ENCODE results near the gene NIPSNAP2.

Gene NIPSNAP2

DNA sequence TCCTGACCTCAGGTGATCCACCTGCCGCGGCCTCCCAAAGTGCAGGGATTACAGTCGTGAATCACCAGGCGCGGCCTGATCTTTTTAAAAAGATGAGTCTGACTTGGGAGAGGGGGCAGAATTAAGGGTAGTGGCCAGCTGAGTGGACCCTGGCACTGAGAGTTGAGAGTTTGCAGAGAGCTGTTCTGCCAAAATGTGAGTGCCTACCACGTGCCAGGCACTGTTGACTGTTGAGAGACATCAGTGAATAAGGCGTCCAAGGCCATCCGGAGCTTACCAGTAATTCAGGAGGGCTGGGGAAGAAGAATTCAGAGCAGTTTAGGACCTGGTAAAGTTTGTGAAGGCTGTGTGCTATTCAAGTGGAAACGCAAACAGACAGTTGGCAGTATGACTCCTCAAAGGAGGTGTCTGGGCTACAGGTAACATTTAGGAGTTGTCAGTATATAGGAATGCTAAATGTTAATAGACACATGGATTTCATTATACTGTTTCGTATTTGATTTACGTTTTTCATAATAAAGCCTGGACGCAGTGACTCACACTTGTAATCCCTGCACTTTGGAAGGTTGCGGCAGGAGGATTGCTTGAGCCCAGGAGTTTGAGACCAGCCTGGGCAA, 1.5 kb downstream of the NIPSNAP2 start:
- no peak for TF ChIP-seq CTCF (IDR thresholded peaks at IDR 0.05; ENCODE audit: borderline replicate concordance, insufficient read depth, low read depth, low read length)
- H3K4me3 ChIP-seq (ENCODE audit: low read depth, low read length) = no peak overlapping the region

- no peak for TF ChIP-seq CTCF (IDR thresholded peaks at IDR 0.05; ENCODE audit: borderline replicate concordance, insufficient read depth, low read depth, low read length)
- H3K4me3 ChIP-seq (ENCODE audit: low read depth, low read length) = no peak overlapping the region
These were observed 2.5 kb downstream of the NIPSNAP2 start for GRCh38 chr7:55966851-55967250.

DNA sequence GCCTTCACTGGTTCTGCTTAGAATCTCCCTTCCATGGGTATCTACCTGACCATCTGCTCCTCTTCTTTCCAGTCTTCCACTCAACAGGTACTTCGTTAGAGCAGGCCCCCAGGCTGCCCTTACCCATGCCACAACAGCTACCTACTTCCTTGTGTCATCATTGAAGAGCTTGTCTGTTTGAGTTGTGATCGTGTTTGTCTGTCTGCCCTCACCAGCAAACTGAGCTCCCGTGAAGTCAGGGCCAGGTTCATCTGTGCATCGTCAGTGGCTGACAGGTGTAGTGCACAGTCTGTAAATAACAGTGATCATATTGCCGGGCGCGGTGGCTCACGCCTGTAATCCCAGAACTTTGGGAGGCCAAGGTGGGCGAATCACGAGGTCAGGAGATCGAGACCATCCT, 5.0 kb downstream of the NIPSNAP2 start:
- H3K4me3 ChIP-seq (ENCODE audit: low read depth, low read length) = no peak overlapping the region
- TF ChIP-seq CTCF (IDR thresholded peaks at IDR 0.05; ENCODE audit: borderline replicate concordance, insufficient read depth, low read depth, low read length) = no peak

DNA sequence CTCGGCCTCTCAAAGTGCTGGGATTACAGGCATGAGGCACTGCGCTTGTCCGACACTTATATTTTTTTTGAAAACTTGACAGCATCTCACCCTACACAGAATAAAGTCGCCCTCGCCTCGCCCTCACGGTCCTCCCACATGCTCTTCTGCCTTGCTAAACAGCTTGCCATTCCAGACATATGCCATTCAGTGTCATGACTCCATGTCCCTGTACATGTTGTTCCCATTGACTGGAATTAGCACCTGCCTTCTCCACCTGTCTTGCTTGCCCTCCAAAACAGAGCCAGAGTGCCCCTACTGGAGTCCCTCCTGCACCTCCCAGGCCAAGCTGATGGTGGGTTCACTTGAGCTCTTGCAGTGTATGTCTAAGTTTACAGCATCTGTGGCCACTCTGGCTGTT, 6.2 kb downstream of the NIPSNAP2 start:
- no peak for TF ChIP-seq CTCF (IDR thresholded peaks at IDR 0.05; ENCODE audit: borderline replicate concordance, insufficient read depth, low read depth, low read length)
- H3K4me3 ChIP-seq (ENCODE audit: low read depth, low read length) = no peak overlapping the region

- no peak overlapping the region for H3K4me3 ChIP-seq (ENCODE audit: low read depth, low read length)
- TF ChIP-seq CTCF (IDR thresholded peaks at IDR 0.05; ENCODE audit: borderline replicate concordance, insufficient read depth, low read depth, low read length) = no peak
These were observed 6.6 kb downstream of the NIPSNAP2 start for GRCh38 chr7:55970978-55971377.

GRCh38 chr7:55973747-55974250, 9.4 kb downstream of the NIPSNAP2 start:
- no peak overlapping the region for H3K4me3 ChIP-seq (ENCODE audit: low read depth, low read length)
- no peak for TF ChIP-seq CTCF (IDR thresholded peaks at IDR 0.05; ENCODE audit: borderline replicate concordance, insufficient read depth, low read depth, low read length)

DNA sequence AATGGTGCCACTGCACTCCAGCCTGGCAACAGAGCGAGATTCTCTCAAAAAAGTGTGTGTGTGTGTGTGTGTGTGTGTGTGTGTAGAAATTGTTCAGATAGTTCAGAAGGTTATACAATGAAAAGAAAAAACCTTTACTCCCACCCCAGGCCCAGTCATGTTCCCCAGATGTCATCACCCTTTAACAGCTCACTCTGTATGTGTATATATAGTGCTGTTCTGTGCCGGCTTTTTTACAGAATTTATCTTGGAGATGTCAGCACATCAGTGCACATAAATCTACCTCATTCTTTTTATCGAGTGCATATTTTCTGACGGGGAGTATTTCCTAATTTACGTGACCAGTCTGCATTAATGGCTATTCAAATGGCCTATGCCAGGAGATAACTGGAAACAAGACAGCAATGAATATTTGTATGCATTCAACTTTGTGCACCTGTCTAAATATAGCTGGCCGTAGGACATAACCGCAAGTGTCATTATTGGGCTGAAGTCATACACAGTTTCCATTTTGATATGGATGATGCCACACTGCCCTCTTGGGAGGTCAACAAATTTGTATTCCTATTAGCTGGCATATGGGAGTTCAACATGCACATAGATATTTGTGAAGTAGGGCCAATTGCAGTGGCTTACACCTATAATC, 11.7 kb downstream of the NIPSNAP2 start:
- H3K4me3 ChIP-seq (ENCODE audit: low read depth, low read length) = no peak overlapping the region
- TF ChIP-seq CTCF (IDR thresholded peaks at IDR 0.05; ENCODE audit: borderline replicate concordance, insufficient read depth, low read depth, low read length) = no peak

Data from GM12875 (cell line).